ENCODE data around the gene PDLIM1.
A peak's percentile ranks its signal among the peaks of the same experiment; 100 is the strongest.

PDLIM1 gene, protein sequence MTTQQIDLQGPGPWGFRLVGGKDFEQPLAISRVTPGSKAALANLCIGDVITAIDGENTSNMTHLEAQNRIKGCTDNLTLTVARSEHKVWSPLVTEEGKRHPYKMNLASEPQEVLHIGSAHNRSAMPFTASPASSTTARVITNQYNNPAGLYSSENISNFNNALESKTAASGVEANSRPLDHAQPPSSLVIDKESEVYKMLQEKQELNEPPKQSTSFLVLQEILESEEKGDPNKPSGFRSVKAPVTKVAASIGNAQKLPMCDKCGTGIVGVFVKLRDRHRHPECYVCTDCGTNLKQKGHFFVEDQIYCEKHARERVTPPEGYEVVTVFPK

GRCh38 chr10:95290461-95291364 is at the start of gene PDLIM1:
Gene PDLIM1 (minus strand): TSS chr10:95291003. CDS start chr10:95290915, 88 bp downstream.
- CTCF ChIA-PET: interaction anchor here (0.6 to 1.1 kb wide), 5 partner anchors 11 to 381 kb away, joined by 3 to 8 read pairs (median 3); no protein-coding TSS in a partner anchor
- peak within 1 kb of the TSS; percentile 86 for H3K27ac ChIP-seq
- DNase-seq (ENCODE audit: low spot score): peak; percentile 93
- peak; percentile 46 for TF ChIP-seq CTCF (conservative IDR thresholded peaks at IDR 0.05; ENCODE audit: low read depth)
- POLR2A ChIA-PET (ENCODE audit: low non-redundant PET): no interaction called here

DNA sequence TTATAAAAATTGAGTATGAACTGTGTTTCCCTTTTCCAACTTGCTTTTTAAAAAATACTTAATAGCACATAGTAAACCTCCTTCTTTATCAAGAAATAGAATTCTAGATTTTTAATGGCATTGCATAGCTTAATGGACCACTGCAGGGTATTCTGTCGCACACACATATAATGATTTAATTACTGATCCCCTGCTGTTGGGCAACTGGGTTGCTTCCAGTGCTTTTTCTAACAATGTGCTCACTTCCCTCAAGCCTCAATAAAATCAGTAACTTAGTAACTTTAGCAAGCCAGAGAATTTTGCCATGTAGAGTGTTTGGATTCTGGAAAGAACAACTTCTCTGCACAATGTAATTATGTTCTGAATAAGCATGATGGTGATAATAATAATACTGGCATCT is 49.1 kb upstream of the PDLIM1 start:
- ChIA-PET POLR2A (ENCODE audit: low non-redundant PET) (no interaction called here), CTCF (interaction anchor here (0.6 to 0.7 kb wide), 3 partner anchors 266 to 951 kb away, joined by 3 to 4 read pairs (median 3); no protein-coding TSS in a partner anchor)
- no peak overlapping the region for H3K27ac ChIP-seq
- DNase-seq (ENCODE audit: low spot score): no peak
- no peak for TF ChIP-seq CTCF (conservative IDR thresholded peaks at IDR 0.05; ENCODE audit: low read depth)

GRCh38 chr10:95337423-95338160 is 46.8 kb upstream of the PDLIM1 start:
- no peak overlapping the region for H3K27ac ChIP-seq
- ChIA-PET POLR2A (ENCODE audit: low non-redundant PET) (no interaction called here), CTCF (no interaction called here)
- TF ChIP-seq CTCF (conservative IDR thresholded peaks at IDR 0.05; ENCODE audit: low read depth): no peak
- DNase-seq (ENCODE audit: low spot score): no peak

- TF ChIP-seq CTCF (conservative IDR thresholded peaks at IDR 0.05; ENCODE audit: low read depth): no peak
- no peak for DNase-seq (ENCODE audit: low spot score)
- ChIA-PET POLR2A (ENCODE audit: low non-redundant PET) (no interaction called here), CTCF (no interaction called here)
- H3K27ac ChIP-seq: no peak overlapping the region
Measured at GRCh38 chr10:95336702-95337101, 45.9 kb upstream of the PDLIM1 start.

- no peak overlapping the region for H3K27ac ChIP-seq
- ChIA-PET POLR2A (ENCODE audit: low non-redundant PET) (no interaction called here), CTCF (no interaction called here)
Measured at GRCh38 chr10:95335933-95336699, 45.3 kb upstream of the PDLIM1 start.

More at GRCh38 chr10:95335933-95336699, 45.3 kb upstream of the PDLIM1 start:
- no peak for DNase-seq (ENCODE audit: low spot score)
- TF ChIP-seq CTCF (conservative IDR thresholded peaks at IDR 0.05; ENCODE audit: low read depth): no peak
